Adrenal gland (tissue), 5 donors: Measurements from ENCODE around the gene TMEM107.

Experiments used
- CTCF ChIP-seq, 6 experiments: fragments of 450-650 bp in 4 of 6; fragments of 200-600 bp in 2 of 6; sonication (generic) in 1 of 6; IDR thresholded peaks; 1 replicate in 5 of 6; 2 replicates in 1 of 6; pipeline versions ENCODE4 v1.5.1 to v1.8.0; 2016 to 2021; ENCODE audit warnings: antibody characterized with exemption in 6 of 6, mild to moderate bottlenecking in 2 of 6, moderate library complexity in 1 of 6
- POLR2A ChIP-seq, 2 donors: fragments of 450-650 bp; IDR thresholded peaks; one replicate each; pipeline ENCODE4 v1.6.1; 2017; ENCODE audit warnings: antibody characterized with exemption in 2 of 2, mild to moderate bottlenecking in 2 of 2, moderate library complexity in 1 of 2
- donor health status: DM: no; HTN: no; CAD: no.

GRCh38 chr17:8131844-8132441 is 44.2 kb downstream of the TMEM107 start:
- TF ChIP-seq CTCF (IDR thresholded peaks at IDR 0.05) = no peak
- TF ChIP-seq POLR2A (IDR thresholded peaks at IDR 0.05) = no peak
